HG03378 (cell line): ENCODE data around the gene NEK11.
"Not testable (repeated sequence)": the region's sequence is repeated elsewhere in the genome, so short reads cannot be mapped to it uniquely, and the experiment has no call there.

Source experiments
- ATAC-seq: cut with Tn5 transposase; IDR thresholded peaks from one replicate; pipeline ENCODE4 v1.9.1; 2021; ENCODE audit warnings: mild to moderate bottlenecking, moderate library complexity; ENCODE audit not compliant: unreplicated experiment

Gene NEK11

GRCh38 chr3:131353986-131354385 lies 327.3 kb downstream of the NEK11 start:
- no peak for ATAC-seq

- ATAC-seq, result no peak
Observed at GRCh38 chr3:131356006-131356595, 329.4 kb downstream of the NEK11 start.

- no peak for ATAC-seq
Observed at GRCh38 chr3:131357275-131357674, 330.6 kb downstream of the NEK11 start.

GRCh38 chr3:131360191-131360755 lies 333.6 kb downstream of the NEK11 start:
- no peak for ATAC-seq

- not testable (repeated sequence) for ATAC-seq
Observed at GRCh38 chr3:131361066-131361463, 334.4 kb downstream of the NEK11 start.

GRCh38 chr3:131361464-131362421 lies 335.1 kb downstream of the NEK11 start:
- ATAC-seq, result no peak

- ATAC-seq, result no peak
Observed at GRCh38 chr3:131363275-131363674, 336.6 kb downstream of the NEK11 start.

- no peak for ATAC-seq
Observed at GRCh38 chr3:131370935-131371687, 344.4 kb downstream of the NEK11 start.

GRCh38 chr3:131371688-131372066 lies 345.0 kb downstream of the NEK11 start:
- ATAC-seq, result no peak

GRCh38 chr3:131374741-131375140 lies 348.1 kb downstream of the NEK11 start:
- ATAC-seq, result no peak

- ATAC-seq, result not testable (repeated sequence)
Observed at GRCh38 chr3:131380821-131381444, 354.3 kb downstream of the NEK11 start.

- peak; percentile 95 for ATAC-seq
Observed at GRCh38 chr3:131381445-131382291, 355.0 kb downstream of the NEK11 start, which contains the start of gene NUDT16. Gene NUDT16, plus strand, starts transcription at chr3:131381774. Its CDS starts 31 bp downstream, at chr3:131381805.

GRCh38 chr3:131386429-131387165 lies 359.9 kb downstream of the NEK11 start:
- ATAC-seq, result no peak

GRCh38 chr3:131387796-131388489 lies 361.3 kb downstream of the NEK11 start:
- ATAC-seq, result no peak

- ATAC-seq, result no peak
Observed at GRCh38 chr3:131388490-131388799, 361.8 kb downstream of the NEK11 start.

- no peak for ATAC-seq
Observed at GRCh38 chr3:131390331-131390730, 363.7 kb downstream of the NEK11 start.

- ATAC-seq, result no peak
Observed at GRCh38 chr3:131393051-131393450, 366.4 kb downstream of the NEK11 start.

- ATAC-seq, result no peak
Observed at GRCh38 chr3:131393868-131394267, 367.2 kb downstream of the NEK11 start.

- no peak for ATAC-seq
Observed at GRCh38 chr3:131394400-131394799, 367.7 kb downstream of the NEK11 start.
